Head of caudate nucleus (tissue), 42 donors: ENCODE data around the gene LIN28B.
"Not testable (repeated sequence)": the region's sequence is repeated elsewhere in the genome, so short reads cannot be mapped to it uniquely, and the experiment has no call there.

ENCODE experiments used
- DNase-seq, 42 donors: peaks; one replicate each; pipeline versions ENCODE4 v3.0.0 to v3.0.0-alpha.2; 2020 to 2021; ENCODE audit warnings: mixed read lengths in 7 of 42
- intact Hi-C: fragments of 100-400 bp; cut with DNase I; formaldehyde crosslinking; loops from one replicate; pipeline ENCODE4 v1.15.0; 2022

LIN28B gene

GRCh38 chr6:105043979-105044378 lies 87.1 kb downstream of the LIN28B start:
- intact Hi-C loops, result no loop called here
- DNase-seq, result no peak

GRCh38 chr6:105045526-105045925 lies 88.6 kb downstream of the LIN28B start:
- DNase-seq, result no peak
- intact Hi-C loops, result no loop called here

- no peak for DNase-seq
- intact Hi-C loops, result no loop called here
These were observed 95.1 kb downstream of the LIN28B start for GRCh38 chr6:105051941-105052471.

DNA sequence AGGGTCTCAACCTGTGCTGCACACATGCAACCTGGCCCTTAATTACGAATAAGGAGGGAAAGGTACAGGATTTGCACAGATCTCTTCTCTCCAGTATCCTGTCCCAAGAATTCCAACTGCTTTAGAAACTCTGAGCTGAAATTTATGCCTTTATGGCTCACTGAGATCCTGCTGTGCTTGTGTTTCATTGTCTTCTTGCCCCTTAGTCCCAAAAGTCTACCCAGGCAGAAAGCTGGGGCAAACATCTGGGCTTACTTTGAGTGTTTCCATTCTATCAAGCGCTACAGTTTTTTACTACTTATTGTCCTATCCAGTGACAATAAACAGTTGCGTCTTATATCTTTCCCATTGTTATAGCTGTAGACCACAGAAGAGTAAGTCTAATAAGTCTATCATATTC lies 99.7 kb downstream of the LIN28B start:
- intact Hi-C loops, result no loop called here
- DNase-seq, result no peak

DNA sequence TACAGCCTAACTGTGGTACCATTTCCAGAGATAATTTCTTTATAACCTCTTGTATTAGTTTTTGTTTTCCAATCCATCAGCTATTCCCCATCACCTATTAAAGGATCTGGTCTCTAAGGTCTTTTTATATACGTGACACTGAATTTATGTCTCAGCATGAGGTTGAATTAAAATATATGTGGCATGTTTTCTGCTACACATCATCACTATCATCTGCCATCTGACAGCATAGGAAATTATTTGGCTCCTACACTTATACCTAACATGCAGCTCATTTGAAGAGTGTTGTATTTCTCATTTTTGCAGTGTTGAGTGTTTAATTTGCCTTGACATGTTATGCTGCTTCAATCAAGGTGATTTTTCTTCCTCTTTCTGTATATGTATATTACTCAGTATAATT lies 100.3 kb downstream of the LIN28B start:
- no peak for DNase-seq
- intact Hi-C loops, result no loop called here

GRCh38 chr6:105058316-105058715 lies 101.4 kb downstream of the LIN28B start:
- intact Hi-C loops, result no loop called here
- DNase-seq, result no peak

- intact Hi-C loops, result no loop called here
- no peak for DNase-seq
These were observed 101.9 kb downstream of the LIN28B start for GRCh38 chr6:105058846-105059245.

- intact Hi-C loops, result no loop called here
- DNase-seq, result no peak
These were observed 109.3 kb downstream of the LIN28B start for GRCh38 chr6:105066233-105066632.

DNA sequence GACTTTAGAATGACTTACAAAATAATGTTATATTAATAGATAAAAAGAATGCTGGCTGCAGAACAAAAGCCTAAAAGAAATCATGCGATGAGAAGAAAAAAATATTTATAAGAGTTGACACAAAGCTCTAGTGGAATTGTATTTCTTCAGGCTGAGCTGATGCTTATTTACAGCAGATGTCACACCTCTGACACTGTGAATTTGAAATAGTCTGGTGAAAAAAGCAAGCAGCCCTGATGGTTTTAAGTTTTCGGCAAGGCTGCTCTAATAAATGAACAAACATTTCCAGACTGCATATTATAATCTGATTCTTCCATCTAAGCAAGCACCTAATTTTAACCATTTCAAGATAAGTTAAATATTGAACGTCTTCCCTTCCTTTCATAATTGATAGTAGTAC lies 109.9 kb downstream of the LIN28B start:
- intact Hi-C loops, result no loop called here
- DNase-seq, result no peak

DNA sequence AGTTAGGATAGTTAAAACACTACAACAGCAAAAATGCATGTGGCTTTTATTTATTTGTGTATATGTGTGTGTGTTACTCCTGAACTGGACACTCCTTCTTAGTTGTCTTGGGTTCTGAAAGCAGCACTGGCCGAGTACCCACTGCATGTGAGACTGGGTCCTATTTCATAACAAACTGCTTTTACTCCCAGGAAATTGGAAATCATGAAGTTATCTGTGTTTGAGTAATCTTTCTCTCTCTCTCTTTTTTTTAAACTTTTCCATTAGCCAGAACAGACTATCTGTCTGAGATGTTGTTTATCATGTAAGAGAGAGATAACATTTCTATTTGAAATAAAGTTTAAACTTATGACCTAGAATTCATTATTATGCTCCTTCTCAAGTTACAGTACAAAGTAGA lies 110.4 kb downstream of the LIN28B start:
- intact Hi-C loops, result no loop called here
- no peak for DNase-seq

GRCh38 chr6:105068407-105068806 lies 111.5 kb downstream of the LIN28B start:
- DNase-seq, result no peak
- intact Hi-C loops, result no loop called here

DNA sequence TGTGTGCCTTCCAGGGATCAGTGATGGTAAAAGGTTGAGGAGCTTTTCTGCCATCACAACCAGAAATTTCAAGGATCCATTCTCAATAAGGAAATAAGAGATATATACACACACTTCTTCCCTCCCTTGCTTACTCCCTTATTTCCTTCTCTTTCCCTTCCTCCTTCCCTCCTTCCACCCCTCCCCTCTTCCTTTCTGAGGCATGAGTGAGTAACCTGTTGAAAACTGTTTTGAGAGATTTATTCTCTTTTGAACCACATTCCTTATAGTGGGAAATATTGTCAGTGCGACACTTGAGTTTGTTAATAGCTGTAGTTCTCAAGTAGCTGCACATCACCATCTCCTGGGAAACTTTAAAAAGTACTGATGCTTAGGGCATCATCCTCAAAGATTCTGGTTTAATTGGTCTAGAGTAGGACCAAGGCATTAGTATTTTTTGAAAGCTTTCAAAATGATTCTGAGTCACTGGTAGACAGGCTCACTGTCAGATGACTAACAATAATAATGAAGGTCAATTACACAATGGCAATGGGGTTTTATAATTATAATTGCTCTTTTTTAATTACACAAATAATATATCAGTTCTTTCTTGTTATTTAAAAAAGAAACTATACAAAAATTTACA lies 113.0 kb downstream of the LIN28B start:
- no peak for DNase-seq
- intact Hi-C loops, result no loop called here

DNA sequence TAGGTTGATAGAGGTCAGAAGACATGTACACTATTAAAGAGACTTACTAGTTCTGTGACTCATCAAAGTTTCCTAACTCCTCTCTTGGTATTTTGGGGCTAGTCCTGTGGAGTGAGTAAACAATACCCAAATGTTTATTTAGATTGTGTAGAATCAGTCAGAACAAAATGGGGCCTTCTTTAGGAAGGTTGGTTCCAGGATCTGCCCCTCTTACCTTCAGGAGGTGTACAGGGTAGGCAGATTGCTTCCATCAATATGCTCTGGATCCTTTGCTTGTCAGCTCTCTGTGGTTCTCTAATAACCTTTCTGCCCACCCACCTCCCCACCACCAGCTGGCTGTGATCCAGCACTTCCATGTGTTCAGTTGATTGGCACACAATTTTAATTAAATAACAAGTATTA lies 115.9 kb downstream of the LIN28B start:
- intact Hi-C loops, result no loop called here
- no peak for DNase-seq

DNA sequence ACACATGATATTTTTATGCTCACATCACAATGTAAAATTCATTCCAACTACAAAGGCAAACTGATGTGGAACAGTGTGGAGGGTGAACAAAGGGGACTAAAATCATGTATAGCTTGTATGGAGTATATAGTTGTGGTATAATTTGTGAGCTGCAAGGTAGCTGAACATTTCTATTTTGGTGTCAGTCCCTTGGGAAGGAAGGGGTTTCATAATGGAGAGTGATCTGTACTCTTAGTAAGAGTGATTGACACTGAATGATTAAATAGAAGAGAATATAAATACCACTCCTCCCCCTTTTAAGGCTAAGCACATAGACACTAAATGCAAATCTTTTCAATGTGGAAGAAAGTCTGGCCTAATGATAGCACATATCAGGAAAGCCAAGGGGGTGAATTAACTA lies 118.3 kb downstream of the LIN28B start:
- no peak for DNase-seq
- intact Hi-C loops, result no loop called here

DNA sequence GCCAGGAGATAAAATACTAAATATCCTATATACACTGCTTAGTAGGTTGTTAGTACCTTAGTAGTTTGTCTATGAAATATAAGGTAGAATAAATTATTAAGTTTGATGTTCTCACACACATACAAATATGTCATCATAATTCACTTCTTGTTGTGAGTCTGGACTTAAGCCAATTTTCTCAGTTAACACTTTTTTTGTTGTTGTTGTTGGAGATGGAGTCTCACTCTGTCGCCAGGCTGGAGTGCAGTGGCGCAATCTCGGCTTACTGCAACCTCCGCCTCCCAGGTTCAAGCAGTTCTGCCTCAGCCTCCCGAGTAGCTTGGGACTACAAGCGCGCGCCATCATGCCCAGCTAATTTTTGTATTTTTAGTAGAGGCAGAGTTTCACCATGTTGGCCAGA lies 119.5 kb downstream of the LIN28B start:
- intact Hi-C loops, DNase-seq: not testable (repeated sequence)

GRCh38 chr6:105077596-105078385 lies 120.9 kb downstream of the LIN28B start:
- intact Hi-C loops, result no loop called here

GRCh38 chr6:105078386-105078708 lies 121.4 kb downstream of the LIN28B start:
- DNase-seq, result no peak

More at GRCh38 chr6:105077596-105078385, 120.9 kb downstream of the LIN28B start:
- peak in 2 of 42 donors; percentile 17 to 48 for DNase-seq

DNA sequence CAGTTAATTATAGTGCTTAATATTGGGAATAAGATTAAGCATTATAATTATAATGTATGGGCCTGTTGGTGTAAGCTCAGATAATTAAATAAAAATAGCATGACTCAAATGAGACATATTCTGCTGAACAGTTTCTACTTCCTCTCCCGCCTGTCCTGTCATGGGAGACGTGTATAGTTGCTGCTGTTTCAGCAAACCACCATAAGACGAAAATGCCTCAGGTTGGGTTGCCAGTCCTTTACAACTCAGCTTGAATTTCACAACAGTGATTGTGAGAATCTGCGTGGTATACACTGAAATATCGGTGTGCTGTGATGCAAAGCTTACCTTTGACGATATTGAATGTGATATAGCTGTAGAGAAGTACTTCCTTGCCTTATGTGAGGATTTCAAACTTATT lies 123.4 kb downstream of the LIN28B start:
- intact Hi-C loops, result no loop called here
- no peak for DNase-seq

More at GRCh38 chr6:105078386-105078708, 121.4 kb downstream of the LIN28B start:
- intact Hi-C loops, result no loop called here

GRCh38 chr6:105081662-105082061 lies 124.8 kb downstream of the LIN28B start:
- intact Hi-C loops, DNase-seq: not testable (repeated sequence)

GRCh38 chr6:105087571-105088211 lies 130.8 kb downstream of the LIN28B start:
- intact Hi-C loops, result loop anchor here (5.0 kb wide), 1 partner anchor 275 kb away; no protein-coding TSS in a partner anchor
- DNase-seq, result peak in 28 of 42 donors; percentile 20 to 82 (median 52)
